DND-41 (cell line): Measurements from ENCODE around the gene ZNF280A.
"Not testable (repeated sequence)": the region's sequence is repeated elsewhere in the genome, so short reads cannot be mapped to it uniquely, and the experiment has no call there.

Source experiments
- CTCF ChIP-seq: IDR thresholded peaks from 2 replicates; pipeline ENCODE4 v1.5.1; 2012; ENCODE audit warnings: borderline replicate concordance, low read length, moderate library complexity, mild to moderate bottlenecking; ENCODE audit not compliant: poor library complexity, severe bottlenecking; ENCODE audit errors: extremely low read depth
- EZH2 ChIP-seq: IDR thresholded peaks from 3 replicates; pipeline ENCODE4 v1.6.1; 2012; ENCODE audit warnings: borderline replicate concordance, low read depth, mild to moderate bottlenecking, moderate library complexity, low read length, inconsistent platforms; ENCODE audit not compliant: severe bottlenecking

- not testable (repeated sequence) for TF ChIP-seq CTCF, EZH2
Observed at GRCh38 chr22:22509912-22510311, 10.2 kb downstream of the ZNF280A start.
